Measurements from ENCODE around the gene TPI1.
A peak's percentile ranks its signal among the peaks of the same experiment; 100 is the strongest.
"Not testable (repeated sequence)": the region's sequence is repeated elsewhere in the genome, so short reads cannot be mapped to it uniquely, and the experiment has no call there.

Gene TPI1

DNA sequence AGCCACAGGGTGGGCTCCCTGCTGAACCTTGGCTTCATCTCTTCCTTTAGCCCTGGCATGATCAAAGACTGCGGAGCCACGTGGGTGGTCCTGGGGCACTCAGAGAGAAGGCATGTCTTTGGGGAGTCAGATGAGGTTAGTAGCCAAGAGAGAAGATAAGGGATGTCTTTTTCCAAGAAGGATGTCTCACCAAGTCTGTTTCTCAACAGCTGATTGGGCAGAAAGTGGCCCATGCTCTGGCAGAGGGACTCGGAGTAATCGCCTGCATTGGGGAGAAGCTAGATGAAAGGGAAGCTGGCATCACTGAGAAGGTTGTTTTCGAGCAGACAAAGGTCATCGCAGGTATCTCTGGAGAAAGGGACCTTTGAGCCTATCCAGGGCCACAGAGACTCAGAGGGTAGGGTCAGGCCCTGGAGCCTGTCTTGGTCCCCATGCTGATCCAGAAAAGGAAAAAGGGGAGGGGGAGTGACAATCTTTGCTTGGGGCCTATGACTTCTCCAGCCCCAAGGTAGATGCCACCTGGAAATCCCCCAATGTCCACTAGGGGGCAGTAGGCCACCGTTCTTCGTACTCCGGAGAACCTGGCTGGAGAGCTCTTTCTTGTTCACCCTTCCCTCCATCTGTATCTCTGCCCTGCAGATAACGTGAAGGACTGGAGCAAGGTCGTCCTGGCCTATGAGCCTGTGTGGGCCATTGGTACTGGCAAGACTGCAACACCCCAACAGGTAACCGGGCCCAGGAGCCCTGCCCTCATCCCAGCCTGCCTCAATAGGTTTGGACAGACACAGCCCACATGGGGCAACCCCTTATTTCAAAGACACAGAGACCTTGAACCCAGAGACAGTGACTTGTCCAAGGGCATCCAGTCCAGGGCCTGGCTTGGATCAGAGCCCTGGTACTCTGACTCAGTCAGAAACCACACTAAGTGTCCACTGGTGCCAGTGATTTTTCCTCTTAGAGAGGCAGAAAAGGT is 2.0 kb downstream of the TPI1 start:
- DNase-seq, result peak; percentile 85

- DNase-seq, result not testable (repeated sequence)
Observed at GRCh38 chr12:6870304-6870703, 3.0 kb downstream of the TPI1 start.

- DNase-seq, result no peak
Observed at GRCh38 chr12:6871052-6871957, 4.0 kb downstream of the TPI1 start.

- peak; percentile 77 for DNase-seq
Observed at GRCh38 chr12:6872073-6873048, 5.0 kb downstream of the TPI1 start.

DNA sequence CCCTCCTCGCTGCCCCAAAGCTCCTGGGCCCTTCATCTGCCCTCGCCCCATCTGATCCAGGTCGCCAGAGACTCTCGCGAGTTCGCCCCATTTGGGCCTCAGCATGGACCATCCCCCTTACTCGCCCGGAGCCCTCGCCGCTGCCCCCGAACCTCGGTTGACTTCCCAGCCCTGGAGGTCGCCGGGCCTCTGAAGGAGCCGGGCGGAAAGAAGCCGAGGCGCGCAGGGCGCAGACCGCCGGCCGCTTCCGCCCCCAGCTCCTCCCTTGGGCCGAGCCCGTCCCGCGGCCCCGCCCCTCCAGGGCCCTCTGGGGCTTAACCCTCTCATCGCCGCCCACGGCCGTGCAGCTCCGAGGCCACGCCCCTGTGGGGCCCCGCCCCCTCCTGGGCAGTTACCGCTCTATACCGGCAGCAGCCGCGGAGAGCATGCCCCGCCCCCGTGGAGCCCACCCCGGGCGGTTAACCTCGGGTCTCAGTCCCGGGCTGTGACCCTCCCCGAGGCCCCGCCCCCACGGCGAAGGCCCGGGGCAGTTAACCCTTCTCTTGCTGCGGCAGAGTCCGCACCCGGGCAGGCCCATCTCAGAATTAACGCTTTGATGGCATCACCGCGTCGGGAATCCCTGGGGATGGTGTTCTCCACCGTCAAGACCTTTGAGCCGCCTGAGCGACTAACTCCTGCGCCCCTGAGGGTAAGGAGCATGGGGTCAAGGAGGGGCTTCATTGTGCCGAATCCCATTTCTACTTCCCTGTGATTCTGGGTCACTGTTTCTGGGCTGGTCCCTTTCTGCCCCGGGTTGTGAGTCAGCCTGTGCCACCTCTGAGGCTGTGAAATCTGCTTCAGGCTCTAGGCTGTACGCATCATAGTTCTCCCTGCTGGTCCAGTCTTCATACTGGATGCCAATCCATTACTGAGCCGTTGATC is 6.0 kb downstream of the TPI1 start, which contains the start of gene SPSB2:
SPSB2 (minus strand) TSS at position 210 of the 921 bp plus-strand sequence. CDS start 402 bp downstream, outside the sequence.
- DNase-seq, result peak; percentile 99

DNA sequence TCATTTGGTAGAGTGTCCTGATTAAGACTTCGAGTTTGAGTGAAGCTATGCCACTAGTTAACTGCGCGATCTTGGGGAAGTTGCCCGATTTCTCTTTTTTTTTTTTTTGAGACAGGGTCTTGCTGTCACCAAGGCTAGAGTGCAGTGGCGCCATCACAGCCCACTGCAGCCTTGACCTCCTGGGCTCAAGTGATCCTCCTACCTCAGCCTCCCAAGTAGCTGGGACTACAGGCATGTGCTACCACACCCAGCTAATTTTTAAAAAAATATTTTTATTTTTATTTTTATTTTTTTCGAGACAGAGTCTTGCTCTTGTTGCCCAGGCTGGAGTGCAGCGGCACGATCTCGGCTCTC is 6.7 kb downstream of the TPI1 start:
- DNase-seq, result not testable (repeated sequence)

- not testable (repeated sequence) for DNase-seq
Observed at GRCh38 chr12:6879824-6880223, 12.5 kb downstream of the TPI1 start.

- no peak for DNase-seq
Observed at GRCh38 chr12:6883252-6883651, 15.9 kb downstream of the TPI1 start.

- DNase-seq, result no peak
Observed at GRCh38 chr12:6883683-6884082, 16.4 kb downstream of the TPI1 start.

- DNase-seq, result no peak
Observed at GRCh38 chr12:6884539-6884938, 17.2 kb downstream of the TPI1 start.

GRCh38 chr12:6886206-6886999 is 19.1 kb downstream of the TPI1 start:
- not testable (repeated sequence) for DNase-seq

GRCh38 chr12:6887460-6887859 is 20.1 kb downstream of the TPI1 start:
- DNase-seq, result no peak

DNA sequence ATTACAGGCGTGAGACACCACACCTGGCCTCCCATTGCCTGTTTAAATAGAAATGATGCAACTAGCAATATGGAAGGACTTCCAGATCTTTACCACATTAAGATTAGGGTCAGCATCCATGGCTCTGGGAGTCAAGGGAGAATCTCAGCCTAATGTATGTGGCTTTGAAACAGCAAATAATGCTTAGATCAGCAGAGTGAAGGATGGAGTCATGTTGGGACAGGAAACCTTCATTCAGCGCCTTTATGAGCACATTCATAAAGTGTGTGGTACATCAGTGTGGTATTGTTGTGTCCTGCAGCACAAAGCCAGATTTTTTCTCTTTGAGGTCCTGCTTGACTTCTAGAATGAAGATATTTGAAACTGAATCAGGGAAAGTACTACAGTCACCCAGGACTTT is 21.0 kb downstream of the TPI1 start:
- no peak for DNase-seq

GRCh38 chr12:6888794-6889193 is 21.5 kb downstream of the TPI1 start:
- not testable (repeated sequence) for DNase-seq

DNA sequence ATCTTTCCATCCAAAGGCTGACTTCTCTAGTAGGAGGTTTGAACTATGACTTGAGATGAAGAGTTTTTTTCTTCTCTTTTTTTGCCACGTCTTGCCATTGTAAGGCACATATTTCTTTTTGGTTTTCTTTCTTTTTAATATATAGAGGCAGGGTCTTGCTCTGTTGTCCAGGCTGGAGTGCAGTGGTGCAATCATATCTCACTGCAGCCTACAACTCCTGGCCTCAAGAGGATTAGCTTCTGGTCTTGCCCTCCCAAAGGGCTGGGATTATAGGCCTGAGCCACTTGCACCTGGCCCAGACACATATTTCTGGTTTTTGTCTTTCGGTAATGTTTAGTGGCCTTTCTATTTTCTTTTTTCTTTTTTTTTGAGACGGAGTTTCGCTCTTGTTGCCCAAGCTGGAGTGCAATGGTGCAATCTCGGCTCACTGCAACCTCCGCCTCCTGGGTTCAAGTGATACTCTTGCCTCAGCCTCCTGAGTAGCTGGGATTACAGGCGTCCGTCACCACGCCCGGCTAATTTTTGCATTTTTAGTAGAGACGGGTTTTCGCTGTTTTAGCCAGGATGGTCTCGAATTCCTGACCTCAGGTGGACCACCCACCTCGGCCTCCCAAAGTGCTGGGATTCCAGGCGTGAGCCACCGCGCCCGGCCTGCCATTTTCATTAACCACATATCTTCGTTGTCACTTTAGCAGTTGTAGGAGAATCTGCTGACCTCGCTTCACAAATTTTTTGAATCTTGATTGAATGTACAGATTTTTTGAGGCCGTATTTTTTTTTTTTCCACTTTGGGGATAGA is 22.6 kb downstream of the TPI1 start:
- not testable (repeated sequence) for DNase-seq

DNA sequence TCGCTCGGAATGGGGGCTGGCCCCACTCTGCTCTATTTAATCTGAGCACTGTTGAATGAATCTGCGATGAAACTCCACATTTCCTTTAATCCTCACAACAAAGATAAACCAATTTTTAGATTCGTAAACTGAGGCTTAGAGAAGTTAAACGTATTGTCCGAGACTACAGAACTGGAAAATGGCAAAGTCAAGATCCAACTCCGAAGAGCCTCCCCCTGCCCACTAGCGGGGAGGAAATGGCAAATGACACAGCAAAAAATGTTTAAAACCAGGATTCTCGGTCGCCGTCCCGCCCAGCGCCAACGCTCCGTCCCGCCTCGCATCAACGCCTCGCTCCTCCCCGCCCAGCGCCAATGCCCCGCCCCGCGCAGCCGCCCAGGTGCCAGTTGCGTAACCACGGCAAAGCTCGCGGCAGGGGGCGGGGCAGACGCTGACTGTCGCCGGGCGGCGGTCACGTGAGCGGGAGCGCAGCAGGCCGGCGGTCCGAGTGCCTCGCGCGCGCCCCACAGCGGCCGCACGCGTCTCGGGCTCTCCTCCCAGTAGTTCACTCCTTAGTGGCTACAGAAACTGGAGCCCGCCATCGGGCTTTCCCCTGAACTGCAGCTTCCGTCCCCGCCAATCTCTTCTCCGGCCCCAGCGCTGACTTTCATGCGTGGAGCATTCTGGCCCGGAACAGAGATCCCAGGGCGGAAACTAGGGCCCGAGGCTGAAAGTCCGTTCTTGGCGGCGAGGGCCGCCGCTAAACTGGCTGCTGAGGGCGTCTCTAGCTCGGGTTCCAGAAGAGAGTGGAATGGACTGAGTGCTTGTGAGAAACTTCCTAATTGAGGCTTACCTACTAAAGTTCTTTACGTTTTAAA is 23.7 kb downstream of the TPI1 start:
- peak; percentile 99 for DNase-seq

GRCh38 chr12:6891646-6892001 is 24.3 kb downstream of the TPI1 start:
- no peak for DNase-seq

DNA sequence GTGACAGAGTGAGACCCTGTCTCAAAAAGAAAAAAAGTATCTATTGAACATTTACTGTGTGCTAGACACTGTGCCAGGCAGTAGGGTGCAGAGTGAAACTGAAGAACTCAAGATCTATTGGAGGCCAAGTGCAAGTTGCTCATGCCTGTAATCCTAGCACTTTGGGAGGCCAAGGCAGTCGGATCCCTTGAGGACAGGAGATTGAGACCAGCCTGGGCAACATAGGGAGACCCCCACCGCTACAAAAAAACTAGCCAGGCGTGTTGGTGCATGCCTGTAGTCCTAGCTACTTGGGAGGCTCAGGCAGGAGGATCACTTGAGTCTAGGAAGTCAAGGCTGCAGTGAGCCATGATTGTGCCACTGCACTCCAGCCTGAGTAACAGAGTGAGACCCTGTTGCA is 25.4 kb downstream of the TPI1 start:
- DNase-seq, result not testable (repeated sequence)

Measured in effector CD4-positive, alpha-beta T cell (primary cell).